Subcutaneous abdominal adipose tissue (tissue), 5 donors: ENCODE data around the gene ST6GAL2.

Experiments
- H3K27ac ChIP-seq: one replicate; pipeline ENCODE4 v1.7.0; 2013; ENCODE audit warnings: low read depth, mild to moderate bottlenecking, inconsistent platforms, low read length, moderate library complexity
- H3K27me3 ChIP-seq, 5 donors: one replicate each; pipeline ENCODE4 v1.7.0; 2013; ENCODE audit warnings: low read length in 5 of 5, inconsistent platforms in 1 of 5; ENCODE audit not compliant: control insufficient read depth in 5 of 5, insufficient read depth in 4 of 5
- H3K36me3 ChIP-seq, 5 donors: one replicate each; pipeline ENCODE4 v1.7.0; 2013; ENCODE audit warnings: low read length in 5 of 5; ENCODE audit not compliant: control insufficient read depth in 5 of 5, insufficient read depth in 5 of 5
- H3K4me1 ChIP-seq, 5 donors: one replicate each; pipeline ENCODE4 v1.7.0; 2013; ENCODE audit warnings: low read length in 5 of 5, mild to moderate bottlenecking in 3 of 5, moderate library complexity in 1 of 5; ENCODE audit not compliant: control insufficient read depth in 5 of 5, insufficient read depth in 5 of 5
- H3K4me3 ChIP-seq, 5 donors: one replicate each; pipeline ENCODE4 v1.7.0; 2013; ENCODE audit warnings: low read length in 5 of 5, low read depth in 1 of 5
- H3K9ac ChIP-seq, 5 donors: one replicate each; pipeline ENCODE4 v1.7.0; 2013; ENCODE audit warnings: low read length in 5 of 5, mild to moderate bottlenecking in 4 of 5, moderate library complexity in 3 of 5
- H3K9me3 ChIP-seq, 5 donors: one replicate each; pipeline ENCODE4 v1.7.0; 2013; ENCODE audit warnings: low read length in 5 of 5; ENCODE audit not compliant: control insufficient read depth in 5 of 5
- donor health status: healthy.
- donor health status: healthy.
- donor health status: healthy.
- donor health status: healthy.
- donor health status: healthy.

Gene ST6GAL2

GRCh38 chr2:106764614-106765013, 121.4 kb downstream of the ST6GAL2 start:
- no peak overlapping the region for H3K27ac ChIP-seq
- H3K9ac ChIP-seq, result no peak overlapping the region
- no peaks in the 10 kb centered on the region for H3K9me3 ChIP-seq
- no peak overlapping the region for H3K4me3 ChIP-seq
- H3K4me1 ChIP-seq, result no peaks in the 10 kb centered on the region
- H3K36me3 ChIP-seq, result no peaks in the 10 kb centered on the region
- no peaks in the 10 kb centered on the region for H3K27me3 ChIP-seq

GRCh38 chr2:106759966-106760365, 126.0 kb downstream of the ST6GAL2 start:
- Histone ChIP-seq H3K9ac (no peak overlapping the region), H3K9me3 (no peaks in the 10 kb centered on the region), H3K36me3 (no peaks in the 10 kb centered on the region), H3K27ac (no peak overlapping the region), H3K4me1 (peaks cover 0 to 10% (median 4%) of the 10 kb centered on the region in 5 donors), H3K27me3 (no peaks in the 10 kb centered on the region), H3K4me3 (no peak overlapping the region)

- H3K27me3 ChIP-seq, result no peaks in the 10 kb centered on the region
- H3K27ac ChIP-seq, result peak overlapping the region; percentile 17
Observed at GRCh38 chr2:106758901-106759497, 127.0 kb downstream of the ST6GAL2 start.

More at GRCh38 chr2:106758901-106759497, 127.0 kb downstream of the ST6GAL2 start:
- Histone ChIP-seq H3K9ac (no peak overlapping the region), H3K9me3 (no peaks in the 10 kb centered on the region), H3K4me3 (no peak overlapping the region), H3K4me1 (peaks cover 0 to 10% (median 4%) of the 10 kb centered on the region in 5 donors), H3K36me3 (no peaks in the 10 kb centered on the region)
